Kidney (tissue), 14 donors: ENCODE results near the gene PRPF8. TPM values are rescaled to one million over a fixed set of nuclear protein-coding genes. Genes with fewer than 3 reads are reported as not detected.

Source experiments
- DNase-seq, 5 donors: peaks; one replicate each; pipeline ENCODE4 v3.0.0-alpha.2; 2013 to 2020
- FAIRE-seq: peaks from 2 replicates; lab custom pipeline; 2012; peaks lifted over from hg19 to GRCh38; lab: Jason Lieb, UNC
- H3K27ac ChIP-seq, 2 donors: one replicate each; pipeline ENCODE4 v1.7.0; 2013; ENCODE audit warnings: low read depth in 2 of 2, low read length in 2 of 2, inconsistent platforms in 1 of 2
- H3K27me3 ChIP-seq: one replicate; pipeline ENCODE4 v1.7.1; 2013; ENCODE audit warnings: low read length, inconsistent platforms; ENCODE audit not compliant: control insufficient read depth, insufficient read depth
- H3K36me3 ChIP-seq, 3 donors: one replicate each; pipeline versions ENCODE4 v1.7.0 to v1.7.1; 2013; ENCODE audit warnings: low read length in 3 of 3, control low read depth in 1 of 3, inconsistent platforms in 1 of 3; ENCODE audit not compliant: insufficient read depth in 3 of 3, control insufficient read depth in 2 of 3
- H3K4me1 ChIP-seq, 3 donors: one replicate each; pipeline versions ENCODE4 v1.7.0 to v1.7.1; 2013; ENCODE audit warnings: low read length in 3 of 3, inconsistent platforms in 1 of 3, low read depth in 1 of 3; ENCODE audit not compliant: control insufficient read depth in 2 of 3, insufficient read depth in 2 of 3
- H3K4me3 ChIP-seq, 3 donors: one replicate each; pipeline versions ENCODE4 v1.7.0 to v1.8.1; 2013; ENCODE audit warnings: low read length in 3 of 3, control low read depth in 1 of 3, inconsistent platforms in 1 of 3
- H3K9ac ChIP-seq, 3 donors: one replicate each; pipeline versions ENCODE4 v1.7.0 to v1.7.1; 2013; ENCODE audit warnings: low read length in 3 of 3, control low read depth in 1 of 3, inconsistent platforms in 1 of 3
- H3K9me3 ChIP-seq, 3 donors: one replicate each; pipeline versions ENCODE4 v1.7.0 to v1.7.1; 2013; ENCODE audit warnings: low read length in 3 of 3, control low read depth in 1 of 3, inconsistent platforms in 1 of 3; ENCODE audit not compliant: control insufficient read depth in 2 of 3, insufficient read depth in 1 of 3
- CTCF ChIP-seq: IDR thresholded peaks from 3 replicates; pipeline ENCODE4 v1.5.1; 2012; ENCODE audit warnings: mild to moderate bottlenecking, moderate library complexity, borderline replicate concordance; ENCODE audit not compliant: insufficient read depth; ENCODE audit errors: extremely low read depth
- intact Hi-C: fragments of 100-400 bp; cut with DNase I; formaldehyde crosslinking; loops from one replicate; pipeline ENCODE4 v1.11.1; 2022
- polyA plus RNA-seq: library from polyadenylated mRNA; stranded (reverse); fragments of 350-450 nt; fragmentation: Illumina TruSeq; extraction: RNeasy Lipid Tissue Mini Kit (QIAGEN cat#74804); gene quantifications from one replicate; pipeline ENCODE4 v1.2.3, GENCODE V29; 2014; ENCODE audit warnings: low read depth, low replicate concordance; ENCODE audit not compliant: insufficient read depth
- total RNA-seq: library from RNA; stranded (reverse); fragmentation: NEBNext Ultra II Directional; extraction: Animal tissue kit (Norgen Biotek cat#: 25700); gene quantifications from one replicate; pipeline ENCODE4 v1.2.1, GENCODE V29; 2021
- donor health status: control.
- donor health status: control.
- donor health status: control.
- donor health status: control.
- donor health status: control.
- donor health status: DM: yes; HTN: yes; CAD: no.
- donor health status: Normal renal cell carcinoma (clear cell type).

Gene PRPF8
- total and polyA plus RNA-seq, 2 donors from 2014 or later = 181 to 236 TPM

DNA sequence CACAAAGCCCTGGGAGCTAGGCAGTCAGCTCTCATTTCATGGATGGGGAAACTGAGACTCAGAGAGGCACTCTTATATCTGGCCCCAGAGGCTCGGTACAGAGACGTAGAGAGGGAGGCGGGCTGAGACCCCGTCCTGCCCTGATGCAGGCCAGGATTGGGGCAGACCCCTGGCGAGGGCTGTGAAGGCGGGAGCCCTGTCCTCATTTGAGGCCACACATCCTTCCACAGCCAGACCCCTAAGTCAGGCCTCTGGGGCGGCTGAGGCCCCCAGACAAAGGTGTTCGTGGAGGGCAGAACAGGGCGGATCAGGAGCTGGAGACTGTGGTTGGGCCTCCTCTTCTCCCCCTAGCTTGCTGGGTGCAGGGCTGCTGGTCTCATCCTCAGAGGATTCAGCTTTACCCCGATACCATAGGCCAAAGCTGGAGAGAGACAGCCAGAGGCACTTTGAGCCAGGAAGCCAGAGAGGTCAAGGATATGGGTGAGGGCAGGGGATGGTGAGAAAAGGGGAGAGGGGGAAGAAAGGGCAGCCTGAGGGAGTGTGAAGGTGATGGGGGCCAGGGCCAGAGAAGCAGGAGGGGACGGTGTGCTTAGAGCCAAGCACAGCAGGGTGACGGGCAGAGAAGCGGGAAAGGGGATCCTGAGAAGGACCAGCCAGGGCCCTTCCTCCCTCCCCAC is 38.3 kb downstream of the PRPF8 start:
- intact Hi-C loops = no loop called here
- H3K4me3 ChIP-seq = peak overlapping the region in 1 of 3 donors; percentile 59
- peak overlapping the region in 2 of 3 donors; percentile 31 to 34 for H3K9ac ChIP-seq
- no peaks in the 10 kb centered on the region for H3K9me3 ChIP-seq
- H3K27me3 ChIP-seq = no peaks in the 10 kb centered on the region
- peaks cover 1 to 13% (median 12%) of the 10 kb centered on the region in 3 donors for H3K36me3 ChIP-seq
- DNase-seq (no peak), FAIRE-seq (no peak)
- TF ChIP-seq CTCF = no peak
- H3K27ac ChIP-seq = peak overlapping the region; percentile 66 to 74
- H3K4me1 ChIP-seq = peaks cover 0 to 47% (median 28%) of the 10 kb centered on the region in 3 donors

- peaks cover 0 to 39% (median 20%) of the 10 kb centered on the region in 3 donors for H3K4me1 ChIP-seq
- H3K27ac ChIP-seq = peak within 1 kb of the TSS; percentile 66 to 74
- no peak for FAIRE-seq
These were observed 39.2 kb downstream of the PRPF8 start, which contains the start of gene SCARF1 for GRCh38 chr17:1645207-1646171. TSS of gene SCARF1 (minus strand) at chr17:1645732. CDS start at chr17:1645697, 35 bp downstream.

More at GRCh38 chr17:1645207-1646171, 39.2 kb downstream of the PRPF8 start, which contains the start of gene SCARF1:
- peak within 1 kb of the TSS in 2 of 3 donors; percentile 31 to 55 for H3K9ac ChIP-seq
- H3K27me3 ChIP-seq = no peaks in the 10 kb centered on the region
- no peaks in the 10 kb centered on the region for H3K9me3 ChIP-seq
- intact Hi-C loops = no loop called here
- H3K4me3 ChIP-seq = peak within 1 kb of the TSS; percentile 4 to 59 (median 47)
- peak in 2 of 5 donors; percentile 59 to 61 for DNase-seq
- no peak for TF ChIP-seq CTCF
- peaks cover 0 to 5% (median 4%) of the 10 kb centered on the region in 3 donors for H3K36me3 ChIP-seq
